Stimulated activated CD4-positive, alpha-beta T cell treated with anti-CD3 and anti-CD28 coated beads, Interleukin-2, amount 100 ng/mL, for 4 hours (primary cell): ENCODE results near the gene MGMT.

Source experiments
- DNase-seq: peaks from one replicate; pipeline ENCODE4 v3.0.0-alpha.2; 2020; ENCODE audit warnings: low read depth

MGMT gene

GRCh38 chr10:129455625-129456024 is 11.4 kb upstream of the MGMT start:
- DNase-seq = no peak

GRCh38 chr10:129459762-129460539 is 7.1 kb upstream of the MGMT start:
- DNase-seq = no peak

- no peak for DNase-seq
These were observed 4.7 kb upstream of the MGMT start for GRCh38 chr10:129462257-129462795.

- no peak for DNase-seq
These were observed 2.8 kb upstream of the MGMT start for GRCh38 chr10:129464251-129464650.

GRCh38 chr10:129465796-129466702 is 992 bp upstream of the MGMT start:
- no peak for DNase-seq

GRCh38 chr10:129467359-129468064 is 471 bp downstream of the MGMT start:
- DNase-seq = no peak

- no peak for DNase-seq
These were observed 1.1 kb downstream of the MGMT start for GRCh38 chr10:129468187-129468586.

GRCh38 chr10:129470103-129470851 is 3.2 kb downstream of the MGMT start:
- DNase-seq = no peak

GRCh38 chr10:129471447-129472175 is 4.6 kb downstream of the MGMT start:
- DNase-seq = no peak

GRCh38 chr10:129472696-129473555 is 5.9 kb downstream of the MGMT start:
- DNase-seq = no peak

- DNase-seq = no peak
These were observed 7.6 kb downstream of the MGMT start for GRCh38 chr10:129474642-129475041.

GRCh38 chr10:129476431-129476830 is 9.4 kb downstream of the MGMT start:
- DNase-seq = no peak

- no peak for DNase-seq
These were observed 10.0 kb downstream of the MGMT start for GRCh38 chr10:129477051-129477450.

GRCh38 chr10:129481641-129482040 is 14.6 kb downstream of the MGMT start:
- no peak for DNase-seq

GRCh38 chr10:129483430-129484010 is 16.5 kb downstream of the MGMT start:
- DNase-seq = no peak

GRCh38 chr10:129486805-129487204 is 19.8 kb downstream of the MGMT start:
- DNase-seq = no peak

- no peak for DNase-seq
These were observed 24.2 kb downstream of the MGMT start for GRCh38 chr10:129491123-129491734.

GRCh38 chr10:129494176-129494575 is 27.1 kb downstream of the MGMT start:
- no peak for DNase-seq

GRCh38 chr10:129494740-129495139 is 27.7 kb downstream of the MGMT start:
- DNase-seq = no peak
